Measurements from ENCODE around the gene PIERCE2. TPM values are rescaled to one million over a fixed set of nuclear protein-coding genes. Genes with fewer than 3 reads are reported as not detected.

PIERCE2 gene
- total and polyA plus RNA-seq, 2 of the 13 experiments (the other 11 are each of a cell fraction or from before 2014, with no cell fraction given), result 0.09 TPM; not detected in 1

DNA sequence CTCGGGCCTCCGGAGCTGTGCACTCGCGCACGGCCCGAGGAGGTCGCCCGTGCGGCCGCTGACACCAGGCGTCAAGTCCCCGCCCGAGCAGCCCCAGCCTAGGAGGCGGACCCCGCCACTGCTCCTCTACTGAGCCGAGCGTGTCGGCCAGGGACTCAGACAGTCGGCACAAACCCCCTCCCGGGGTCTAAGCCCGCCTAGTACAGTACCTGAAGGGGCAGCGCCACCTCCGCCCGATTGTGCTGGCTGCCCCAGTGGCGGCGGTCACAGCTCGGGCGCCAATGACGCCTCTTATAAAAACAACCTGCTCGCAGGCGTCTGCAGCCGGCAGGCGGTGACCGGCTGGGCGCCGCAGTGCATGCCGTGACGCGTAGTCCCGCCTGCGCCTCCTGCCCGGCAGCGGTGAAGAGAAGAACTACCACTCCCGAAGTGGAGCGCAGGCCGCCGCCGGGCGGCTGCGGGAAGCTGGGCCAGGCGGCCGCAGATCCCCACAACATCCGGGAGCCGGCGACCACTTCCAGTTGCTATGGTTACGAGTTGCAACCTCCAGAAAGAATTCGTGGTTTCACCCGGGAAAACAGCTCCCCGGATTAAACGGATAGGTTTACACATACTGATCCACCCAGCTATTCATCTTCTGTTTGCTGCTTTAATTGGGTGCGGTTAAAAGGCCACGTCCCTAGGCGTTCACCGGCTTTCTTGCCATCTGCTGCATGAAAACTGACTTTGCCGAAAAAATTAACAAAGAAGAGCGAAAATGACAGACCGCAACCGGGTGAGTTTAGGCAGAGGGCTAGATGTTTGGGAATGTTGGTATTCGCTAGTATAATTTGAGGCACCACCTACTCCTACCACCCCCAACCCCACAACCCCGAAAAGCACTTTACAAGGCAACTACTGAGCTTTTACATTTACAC is at the start of gene PIERCE2, which contains the start of gene CCPG1 (continued):
- no peak for TF ChIP-seq ELF4 (CRISPR knock-in tag; IDR thresholded peaks at IDR 0.05; ENCODE audit: borderline replicate concordance)
- peak; percentile 26; the same call in 1 of the 2 replicates for TF ChIP-seq ZNF580 (CRISPR knock-in tag; IDR thresholded peaks at IDR 0.05; ENCODE audit: borderline replicate concordance, low read depth)
- TF ChIP-seq, protein P1, sequence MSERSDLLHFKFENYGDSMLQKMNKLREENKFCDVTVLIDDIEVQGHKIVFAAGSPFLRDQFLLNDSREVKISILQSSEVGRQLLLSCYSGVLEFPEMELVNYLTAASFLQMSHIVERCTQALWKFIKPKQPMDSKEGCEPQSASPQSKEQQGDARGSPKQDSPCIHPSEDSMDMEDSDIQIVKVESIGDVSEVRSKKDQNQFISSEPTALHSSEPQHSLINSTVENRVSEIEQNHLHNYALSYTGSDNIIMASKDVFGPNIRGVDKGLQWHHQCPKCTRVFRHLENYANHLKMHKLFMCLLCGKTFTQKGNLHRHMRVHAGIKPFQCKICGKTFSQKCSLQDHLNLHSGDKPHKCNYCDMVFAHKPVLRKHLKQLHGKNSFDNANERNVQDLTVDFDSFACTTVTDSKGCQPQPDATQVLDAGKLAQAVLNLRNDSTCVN (CRISPR knock-in tag; IDR thresholded peaks at IDR 0.05; ENCODE audit: borderline replicate concordance), result no peak
- TF ChIP-seq MAFG (CRISPR knock-in tag; IDR thresholded peaks at IDR 0.05), result no peak
- TF ChIP-seq TMF1 (CRISPR knock-in tag; IDR thresholded peaks at IDR 0.05; ENCODE audit: low read depth), result no peak
- no peak for TF ChIP-seq ISX (CRISPR knock-in tag; conservative IDR thresholded peaks at IDR 0.05)
- no peak for TF ChIP-seq NFE2L2 (IDR thresholded peaks at IDR 0.05; ENCODE audit: low read length)
- TF ChIP-seq ZSCAN31 (CRISPR knock-in tag; IDR thresholded peaks at IDR 0.05; ENCODE audit: low read depth), result 0 out of 2 replicates have a peak, but pooled peaks have one; percentile 77
- TF ChIP-seq TEAD3 (CRISPR knock-in tag; optimal IDR thresholded peaks at IDR 0.05; ENCODE audit: borderline replicate concordance), result peak; percentile 58
- peak; percentile 81 for TF ChIP-seq ASH2L (IDR thresholded peaks at IDR 0.05; ENCODE audit: insufficient read length, low read depth, low read length)
- peak; percentile 37; the same call in 1 of the 2 replicates for TF ChIP-seq PAXIP1 (CRISPR knock-in tag; conservative IDR thresholded peaks at IDR 0.05)
- peak; percentile 95 for TF ChIP-seq THAP11 (CRISPR knock-in tag; IDR thresholded peaks at IDR 0.05)
- TF ChIP-seq ZNF264 (CRISPR knock-in tag; IDR thresholded peaks at IDR 0.05), result peak; percentile 63; the same call in 1 of the 2 replicates
- peak; percentile 59 for TF ChIP-seq YEATS4 (CRISPR knock-in tag; IDR thresholded peaks at IDR 0.05; ENCODE audit: borderline replicate concordance)
- TF ChIP-seq TOPORS (CRISPR knock-in tag; IDR thresholded peaks at IDR 0.05), result 0 out of 2 replicates have a peak, but pooled peaks have one; percentile 12
- no peak for TF ChIP-seq ZNF136 (CRISPR knock-in tag; IDR thresholded peaks at IDR 0.05; ENCODE audit: low read depth)
- peak; percentile 86 for TF ChIP-seq POGZ (CRISPR knock-in tag; IDR thresholded peaks at IDR 0.05)
- TF ChIP-seq NR2F6 (IDR thresholded peaks at IDR 0.05), result no peak
- TF ChIP-seq NR2F6 (CRISPR knock-in tag; IDR thresholded peaks at IDR 0.05), result no peak

Data from HepG2 (cell line).